Mammary epithelial cell (primary cell): ENCODE data around the gene EPG5.

Source experiments
- CTCF ChIP-seq, 2 donors: IDR thresholded peaks in 1 of 2; conservative IDR thresholded peaks in 1 of 2; 2 replicates each; pipeline ENCODE4 v1.5.1; 2011 to 2012; ENCODE audit warnings: inconsistent platforms in 2 of 2, low read length in 2 of 2, mild to moderate bottlenecking in 2 of 2, control low read depth in 1 of 2, low read depth in 1 of 2; ENCODE audit not compliant: insufficient read depth in 1 of 2; ENCODE audit errors: extremely low read depth in 1 of 2
- EZH2 ChIP-seq: IDR thresholded peaks from 2 replicates; pipeline ENCODE4 v1.6.1; 2012; ENCODE audit warnings: low read length, inconsistent platforms, borderline replicate concordance

- TF ChIP-seq EZH2 (no peak), CTCF (conservative IDR thresholded peaks at IDR 0.05 in 1 of 2, IDR thresholded peaks at IDR 0.05 in 1 of 2; ENCODE audit: extremely low read depth in 1 of 2, insufficient read depth in 1 of 2, low read depth in 1 of 2, low read length in 2 of 2) (no peak)
Measured at GRCh38 chr18:45889419-45890064, 77.6 kb downstream of the EPG5 start.
